GM18873 (cell line): ENCODE measurements around the gene ALDH3A1.

Experiments used
- ATAC-seq: cut with Tn5 transposase; IDR thresholded peaks from one replicate; pipeline ENCODE4 v1.9.1; 2021; ENCODE audit warnings: mild to moderate bottlenecking, moderate library complexity, moderate number of reproducible peaks; ENCODE audit not compliant: unreplicated experiment, low FRiP score

Gene ALDH3A1

DNA sequence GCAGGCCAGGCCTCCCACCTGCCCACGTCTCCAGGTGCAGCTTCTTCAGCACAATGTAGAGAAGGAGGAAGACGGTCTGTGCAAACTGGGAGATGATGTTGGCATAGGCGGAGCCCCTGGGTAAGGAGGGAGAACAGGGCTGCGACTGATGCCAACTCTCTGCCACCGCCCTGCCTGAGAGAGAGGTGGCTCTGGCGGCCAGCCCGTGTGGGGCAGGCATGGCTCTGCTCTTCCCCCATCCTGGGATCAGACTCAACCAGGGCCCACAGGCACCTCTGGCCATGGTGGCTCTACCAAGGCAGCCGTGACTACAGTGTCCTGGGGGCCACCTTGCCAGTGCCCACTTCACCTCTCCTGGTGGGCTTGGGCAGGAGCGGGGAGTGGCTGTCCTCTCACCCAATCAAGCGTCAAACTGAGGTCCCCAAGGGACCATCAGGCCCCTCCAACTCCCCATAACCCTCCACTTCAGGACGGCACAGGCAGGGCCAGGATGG lies 40.3 kb downstream of the ALDH3A1 start:
- no peak for ATAC-seq

DNA sequence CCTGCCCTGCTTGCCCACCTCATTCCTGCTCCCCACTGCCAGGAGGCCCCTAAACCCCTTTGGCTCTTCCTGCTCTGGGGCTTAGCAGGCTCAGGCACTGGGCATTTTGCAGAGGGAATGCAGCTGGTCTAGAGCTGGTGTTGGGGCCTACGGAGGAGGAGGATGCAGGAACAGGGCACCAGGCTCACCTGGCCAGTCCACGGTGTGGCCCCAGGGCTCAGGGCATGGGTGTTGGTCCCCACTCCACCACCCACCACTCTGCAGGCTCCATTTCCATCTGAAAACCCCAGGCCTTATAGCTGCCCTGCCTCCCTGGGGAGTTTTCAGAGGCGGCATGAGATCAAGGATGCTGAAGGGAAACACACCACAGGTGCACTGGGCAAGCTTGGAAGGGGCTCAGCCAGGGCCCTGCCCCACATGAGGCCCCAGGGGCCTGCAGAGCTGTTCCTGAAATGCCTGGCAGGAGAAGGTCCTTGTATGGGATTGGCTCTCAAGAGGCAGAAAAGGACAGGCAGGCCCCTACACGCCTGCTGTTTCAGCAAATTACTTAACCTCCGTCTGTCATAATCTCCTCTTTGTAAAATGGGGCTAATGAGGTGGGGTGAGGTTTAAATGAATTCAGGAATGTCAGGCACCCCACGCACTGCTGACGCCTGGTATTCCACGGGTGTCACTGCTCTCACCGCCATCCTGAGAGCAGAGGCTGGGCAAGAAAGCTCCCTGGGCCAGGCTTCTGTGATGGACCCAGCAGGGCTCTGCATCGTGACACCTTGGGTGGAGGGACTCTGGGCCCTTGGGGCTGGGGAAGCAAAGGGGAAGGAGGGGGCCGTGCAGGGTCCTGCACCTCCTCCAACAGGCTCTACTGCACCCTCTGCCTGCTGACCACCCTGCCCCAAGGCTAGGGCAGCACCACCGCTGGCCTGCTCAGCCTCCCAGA lies 41.0 kb downstream of the ALDH3A1 start:
- no peak for ATAC-seq

DNA sequence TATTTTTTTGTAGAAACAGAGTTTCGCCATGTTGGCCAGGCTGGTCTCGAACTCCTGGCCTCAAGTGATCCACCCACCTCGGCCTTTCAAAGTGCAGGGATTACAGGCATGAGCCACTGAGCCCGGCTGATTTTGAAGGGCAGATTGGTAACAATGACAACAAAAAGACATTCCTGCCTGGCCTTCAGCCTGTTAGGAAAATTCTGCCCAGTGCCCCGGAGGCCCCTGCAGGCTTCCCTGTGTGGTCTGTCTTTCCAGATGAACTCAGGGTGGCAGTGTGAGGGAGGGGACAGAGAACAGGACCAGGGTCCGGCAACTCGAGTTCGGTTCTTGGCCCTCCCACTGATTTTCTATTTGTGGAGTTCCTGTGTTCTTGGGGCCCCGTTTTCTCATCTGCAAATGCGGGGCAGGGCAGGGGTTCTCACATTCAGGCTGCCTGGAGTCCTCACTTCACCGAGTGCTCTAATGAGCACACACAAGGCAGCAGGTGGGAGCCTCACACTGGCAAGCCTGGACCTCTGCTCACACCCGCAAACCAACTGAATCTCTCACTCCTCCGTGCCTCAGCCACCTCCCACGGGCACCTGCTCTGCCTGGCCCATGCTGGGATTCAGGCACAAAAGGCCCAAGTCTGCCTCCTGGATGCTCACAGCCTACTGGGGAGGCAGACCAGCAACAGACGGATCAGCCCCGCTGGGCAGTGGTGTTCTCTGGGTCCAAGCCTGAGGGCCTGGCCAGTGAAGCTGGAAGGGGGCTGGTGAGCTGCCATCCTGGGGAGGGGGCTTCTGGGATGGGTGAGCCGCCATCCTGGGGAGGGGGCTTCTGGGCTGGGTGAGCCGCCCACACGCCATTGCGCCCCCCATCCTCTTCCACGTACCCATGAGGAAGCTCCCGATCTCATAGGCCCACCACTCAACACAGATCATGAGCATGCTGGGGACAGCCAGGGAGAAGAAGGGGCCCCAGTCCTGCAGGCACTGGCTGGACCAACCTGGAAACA lies 42.0 kb downstream of the ALDH3A1 start:
- no peak for ATAC-seq

DNA sequence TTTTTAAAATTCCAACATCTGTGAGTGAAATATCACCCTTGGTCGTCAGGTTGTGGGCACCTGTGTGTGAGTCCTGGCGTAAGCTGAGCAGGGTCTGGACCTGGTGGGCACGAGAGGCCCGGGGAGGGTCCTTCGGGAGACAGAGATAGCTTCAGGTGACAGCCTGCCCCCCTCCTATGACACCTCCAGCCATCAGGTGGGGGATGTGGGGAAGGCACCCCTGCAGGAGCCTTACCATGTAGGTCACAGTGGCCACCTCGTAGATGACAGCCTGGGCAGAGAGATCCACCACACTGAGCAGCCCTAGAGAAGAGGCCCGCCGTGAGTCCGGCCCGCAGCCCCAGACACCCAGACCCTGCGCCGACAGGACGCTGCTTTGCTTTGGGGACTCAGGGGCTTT lies 42.9 kb downstream of the ALDH3A1 start:
- ATAC-seq = no peak

DNA sequence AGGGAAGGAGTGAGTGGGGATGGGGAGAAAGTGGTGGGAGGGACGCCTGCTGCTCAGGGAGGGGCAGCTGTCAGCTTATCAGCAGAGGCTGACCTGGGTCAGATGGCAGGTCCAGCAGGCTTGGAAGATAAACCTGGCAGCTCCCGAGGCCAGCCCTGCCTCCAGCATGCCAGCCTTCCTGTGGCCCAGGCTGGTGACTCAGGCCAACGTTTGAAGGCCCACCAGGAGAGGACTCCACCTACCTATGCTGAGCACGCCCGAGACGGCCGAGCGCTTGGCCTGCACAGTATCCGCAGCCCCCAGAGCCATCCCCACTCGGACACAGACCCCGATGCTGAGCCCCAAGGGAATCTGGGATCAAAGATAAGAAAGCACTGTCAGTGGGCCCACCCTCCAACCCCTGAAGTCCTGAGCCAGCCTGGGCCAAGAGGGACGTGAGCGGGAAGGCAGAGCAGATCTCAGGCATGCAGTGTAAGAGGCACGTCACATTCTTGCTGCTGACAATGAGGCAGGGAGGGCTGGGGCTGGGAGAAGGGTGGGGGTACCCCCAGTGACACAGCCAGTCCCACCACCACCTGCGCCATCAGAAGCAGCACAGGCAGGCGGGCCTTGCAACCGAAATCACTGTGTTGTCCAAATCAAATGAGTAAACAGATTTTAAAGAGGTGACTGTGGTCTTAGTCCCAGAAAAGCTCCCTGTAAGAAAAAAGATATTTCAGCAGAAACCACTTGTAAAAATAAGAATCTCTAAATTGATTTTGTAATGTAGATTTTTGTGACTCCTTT lies 44.1 kb downstream of the ALDH3A1 start:
- no peak for ATAC-seq

DNA sequence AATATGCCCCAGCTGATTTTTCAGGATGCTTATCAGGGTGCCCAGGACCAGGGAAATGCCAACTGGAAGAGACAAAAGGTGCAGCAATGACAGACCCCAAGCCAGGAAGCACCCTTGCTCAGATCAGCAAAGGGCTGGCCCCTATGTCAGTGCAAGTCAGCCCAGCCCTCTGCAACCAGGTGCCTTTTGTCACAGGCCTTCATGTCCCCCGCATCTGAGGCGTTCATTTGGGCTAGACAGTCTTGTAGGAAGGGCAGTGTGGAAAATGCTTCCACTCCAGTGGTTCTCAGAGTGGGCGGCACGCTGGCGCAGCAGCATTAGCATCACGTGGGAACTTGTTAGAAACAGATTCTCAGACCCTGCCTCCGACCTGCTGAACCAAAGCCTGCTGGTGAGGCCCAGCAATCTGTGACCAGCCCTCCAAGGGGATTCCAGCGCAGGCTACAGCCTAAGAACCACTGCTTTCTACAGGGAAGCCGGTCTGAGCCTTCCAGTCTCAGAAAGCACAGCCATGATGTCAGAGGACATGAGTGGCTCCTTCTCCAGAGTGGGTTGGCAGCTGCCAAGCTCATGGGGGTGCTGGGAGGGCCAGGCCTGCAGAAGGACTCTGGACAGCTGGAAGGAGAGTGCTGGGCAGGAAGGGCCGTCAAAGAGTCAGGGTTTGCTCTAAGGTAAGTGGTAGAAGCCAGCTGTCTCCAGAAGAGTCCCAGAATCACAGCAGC lies 44.8 kb downstream of the ALDH3A1 start:
- ATAC-seq = no peak

DNA sequence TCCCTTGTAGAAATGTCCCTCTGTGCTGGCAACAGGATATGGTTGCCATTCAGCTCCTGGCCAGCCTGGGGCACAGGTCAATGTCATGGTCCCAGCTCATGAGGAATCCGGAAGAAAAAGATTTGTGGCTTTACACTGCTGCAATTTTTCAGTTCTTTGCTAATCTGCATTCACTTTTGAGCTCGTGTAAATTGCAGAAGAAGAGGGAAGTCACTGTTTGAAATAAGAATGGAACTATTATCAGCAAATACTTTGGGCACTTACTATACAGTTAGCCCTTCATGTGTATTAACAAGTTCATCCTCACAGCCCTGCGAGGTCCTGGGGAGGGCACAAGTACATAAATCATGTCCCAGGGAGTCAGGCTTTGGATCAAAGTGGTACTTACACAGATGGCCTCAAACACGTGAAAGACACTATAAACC lies 45.9 kb downstream of the ALDH3A1 start:
- ATAC-seq = no peak
